Myocyte (in vitro differentiated cells): ENCODE results near the gene METAP1. TPM values are rescaled to one million over a fixed set of nuclear protein-coding genes. Genes with fewer than 3 reads are reported as not detected.
"Not testable (repeated sequence)": the region's sequence is repeated elsewhere in the genome, so short reads cannot be mapped to it uniquely, and the experiment has no call there.

Experiments used
- DNase-seq: peaks from one replicate; pipeline ENCODE4 v3.0.0-alpha.2; 2012; ENCODE audit warnings: low read depth
- microRNA-seq: library from miRNA; unstranded; fragments of <30 nt; microRNA quantifications from one replicate; pipeline ENCODE4, GENCODE V29; 2016
- total RNA-seq: library from RNA; depleted of rRNA; stranded (reverse); fragments of >200 nt; gene quantifications from 2 replicates; pipeline ENCODE4 v1.2.3, GENCODE V29; 2014

METAP1 gene
- total RNA-seq, 1 donor from 2014 or later: 44.6 TPM

DNA sequence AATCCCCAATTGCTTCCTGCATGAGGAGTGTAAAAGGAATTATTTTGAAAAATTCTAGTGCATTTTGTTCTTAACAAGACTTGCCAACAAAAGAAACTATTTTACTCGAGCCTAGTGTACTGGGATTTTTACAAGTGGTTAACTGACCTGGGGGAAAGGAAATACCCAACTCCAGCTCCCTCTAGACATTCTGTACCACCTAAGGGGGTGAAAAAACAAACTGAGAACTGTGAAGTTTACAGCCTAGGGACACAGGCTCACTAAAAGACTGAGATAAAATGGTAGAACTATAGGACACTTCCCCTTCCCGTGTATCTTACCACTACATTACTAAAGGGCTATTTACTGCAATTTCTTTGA is 95.7 kb downstream of the METAP1 start:
- DNase-seq: no peak

DNA sequence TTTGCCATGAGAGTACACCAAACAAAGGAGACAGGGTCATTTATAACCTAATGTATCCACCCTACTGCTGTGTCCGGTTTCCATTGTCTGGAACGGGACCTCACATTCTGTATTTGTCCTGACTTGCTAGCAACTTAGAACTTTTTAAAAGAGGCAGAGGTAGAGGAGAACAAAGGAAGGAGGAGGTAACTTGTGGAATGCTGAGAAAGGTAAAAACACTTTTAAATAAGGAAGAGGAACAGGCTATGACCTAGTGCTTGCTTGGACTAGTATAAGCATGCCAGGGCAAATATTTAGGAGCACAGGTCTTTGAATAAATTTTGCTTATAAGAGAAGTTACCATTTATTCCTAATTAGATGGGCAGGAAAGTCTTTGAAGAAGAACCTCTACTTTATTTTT is 96.3 kb downstream of the METAP1 start:
- DNase-seq: not testable (repeated sequence)

DNA sequence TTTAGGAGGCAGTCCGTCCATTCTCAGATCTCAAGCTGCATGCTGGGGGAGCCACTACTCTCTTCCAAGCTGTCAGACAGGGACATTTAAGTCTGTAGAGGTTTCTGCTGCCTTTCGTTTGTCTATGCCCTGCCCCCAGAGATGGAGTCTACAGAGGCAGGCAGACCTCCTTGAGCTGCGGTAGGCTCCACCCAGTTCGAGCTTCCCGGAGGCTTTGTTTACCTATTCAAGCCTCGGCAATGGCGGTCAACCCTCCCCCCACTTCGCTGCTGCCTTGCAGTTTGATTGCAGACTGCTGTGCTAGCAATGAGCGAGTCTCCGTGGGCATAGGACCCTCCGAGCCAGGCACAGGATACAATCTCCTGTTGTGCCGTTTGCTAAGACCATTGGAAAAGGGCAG is 103.8 kb downstream of the METAP1 start:
- DNase-seq: no peak

DNA sequence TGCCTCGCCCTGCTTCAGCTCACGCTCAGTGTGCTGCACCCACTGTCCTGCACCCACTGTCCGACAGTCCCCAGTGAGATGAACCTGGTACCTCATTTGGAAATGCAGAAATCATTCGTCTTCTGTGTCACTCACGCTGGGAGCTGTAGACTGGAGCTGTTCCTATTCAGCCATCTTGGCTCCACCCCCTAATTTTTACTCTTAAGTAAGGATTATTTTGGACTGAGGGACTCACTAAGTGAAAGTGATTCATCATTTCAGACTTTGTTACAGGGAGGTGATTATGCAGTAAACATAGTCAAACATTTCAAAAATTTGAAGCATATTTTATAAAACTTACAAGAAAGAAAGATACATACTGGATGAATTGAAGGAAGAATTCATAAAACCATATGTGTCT is 104.3 kb downstream of the METAP1 start:
- not testable (repeated sequence) for DNase-seq

DNA sequence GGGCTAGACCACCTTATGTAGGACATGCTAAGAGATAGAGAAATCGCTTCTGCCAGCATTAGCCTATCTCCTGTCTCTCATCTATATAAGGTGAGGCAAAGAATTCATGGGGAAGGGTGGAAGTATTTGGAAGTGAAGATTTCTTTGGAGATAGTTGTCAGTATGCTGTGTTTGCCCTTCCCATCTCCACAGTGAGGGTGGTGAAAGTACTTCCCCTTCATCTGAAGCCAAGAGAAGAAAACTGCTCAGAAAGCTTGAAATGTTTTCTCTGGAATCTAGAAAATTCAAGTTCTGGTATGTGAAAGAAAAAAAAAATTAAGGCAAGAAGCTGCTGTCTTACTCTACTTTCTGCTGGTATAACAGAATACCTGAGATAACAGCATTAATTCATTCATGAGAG is 105.4 kb downstream of the METAP1 start:
- DNase-seq: no peak

DNA sequence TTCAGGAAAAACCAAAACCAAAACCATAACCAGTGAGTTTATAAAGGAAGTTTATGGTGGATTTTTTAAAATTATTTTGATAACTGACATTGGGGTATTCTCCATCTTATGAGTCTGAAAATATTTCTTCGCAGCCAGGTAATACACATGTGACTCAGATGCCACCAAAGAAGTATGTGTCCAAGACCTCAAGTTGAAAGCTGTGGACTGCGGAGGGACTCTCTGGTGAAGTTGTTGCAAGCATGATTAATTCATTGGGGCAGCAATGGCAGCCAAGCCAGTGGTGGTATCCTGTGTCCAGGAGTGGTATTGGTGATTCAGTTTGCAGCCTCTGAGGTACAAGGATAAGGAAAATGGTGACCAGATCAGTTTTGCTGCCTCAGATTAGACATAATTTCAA is 107.1 kb downstream of the METAP1 start:
- no peak for DNase-seq

DNA sequence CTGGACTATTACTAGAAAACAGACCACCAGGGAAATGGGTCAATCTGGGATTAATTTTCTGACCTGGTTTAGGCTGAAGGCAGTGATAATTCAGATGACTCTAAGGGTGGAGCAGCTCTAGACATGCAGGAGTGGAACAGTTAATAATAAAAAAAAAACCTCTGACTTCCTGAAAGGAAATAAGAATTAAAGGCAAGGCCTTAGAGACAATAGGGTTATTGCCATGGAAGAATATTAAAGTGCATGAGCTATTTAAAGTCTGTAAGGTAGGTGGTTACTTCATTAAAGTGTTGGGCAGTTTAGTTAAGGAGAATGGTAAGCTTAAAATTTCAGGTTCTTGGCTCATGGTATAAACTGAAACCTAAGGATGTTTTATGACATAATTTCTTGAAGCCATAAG is 107.6 kb downstream of the METAP1 start:
- no peak for DNase-seq

DNA sequence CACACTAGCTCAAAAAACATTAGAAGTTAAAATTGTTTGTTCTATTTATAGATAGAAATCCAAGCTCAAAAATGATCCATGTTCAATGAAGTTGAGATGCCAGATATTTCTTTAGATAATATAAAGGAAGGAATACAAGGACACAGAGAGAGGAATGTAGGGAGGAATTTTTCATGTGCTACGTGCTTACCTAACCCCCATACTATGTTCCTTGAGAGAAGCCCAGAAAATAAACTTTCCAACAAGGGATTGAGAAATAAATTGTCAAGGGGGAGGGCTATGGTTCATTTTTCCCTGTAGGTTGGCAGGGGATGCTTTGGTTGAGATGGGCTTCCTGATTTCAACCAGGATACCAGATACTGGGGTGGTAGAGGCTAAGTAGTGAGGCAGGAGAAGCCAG is 108.6 kb downstream of the METAP1 start:
- no peak for DNase-seq

DNA sequence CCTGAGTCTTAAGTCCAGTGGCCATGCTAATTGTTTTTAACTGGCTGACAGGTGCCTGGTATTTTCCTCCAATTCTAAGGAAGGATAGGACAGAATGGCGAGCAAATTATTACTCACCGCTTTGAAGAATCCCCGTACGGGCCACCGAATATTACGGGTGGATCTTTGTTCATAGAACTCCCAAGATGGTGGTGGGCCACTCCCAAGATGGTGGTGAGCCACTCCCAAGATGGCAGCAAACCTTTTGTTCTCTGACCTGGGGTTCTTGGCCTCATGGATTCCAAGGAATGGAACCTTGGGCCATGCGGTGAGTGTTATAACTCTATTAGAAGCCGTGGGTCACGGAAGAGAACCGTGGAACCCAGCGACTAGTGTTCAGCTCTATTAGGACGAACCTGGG is 113.8 kb downstream of the METAP1 start:
- not testable (repeated sequence) for DNase-seq

Small RNAs within 50 kb of the gene (microRNA-seq; reads per million reads assigned to microRNA genes)
- gene MIR3684: not detected

Other genes with a start within 250 kb of the METAP1 start
- 93.1 and 132 TPM in 2 replicates for gene EIF4E, start 66.6 kb upstream of the METAP1 start, total RNA-seq
- gene ADH5, start 93.1 kb downstream of the METAP1 start, total RNA-seq: 118 and 122 TPM in 2 replicates
- gene ADH4, start 148.6 kb downstream of the METAP1 start, total RNA-seq: not detected in 2 replicates
- gene ADH6, start 223.5 kb downstream of the METAP1 start, total RNA-seq: not detected in 2 replicates